Astrocyte (in vitro differentiated cells and primary cell): Measurements from ENCODE around the gene DNAJC11.

Source experiments
- CTCF ChIP-seq: IDR thresholded peaks from 2 replicates; pipeline ENCODE4 v1.5.1; 2011; ENCODE audit warnings: low read depth, mild to moderate bottlenecking, inconsistent platforms, low read length, moderate library complexity; ENCODE audit not compliant: insufficient read depth
- EZH2 ChIP-seq: IDR thresholded peaks from 2 replicates; pipeline ENCODE4 v1.6.1; 2012; ENCODE audit warnings: mild to moderate bottlenecking, low read length, inconsistent platforms; ENCODE audit not compliant: insufficient read depth

GRCh38 chr1:6596351-6596750 is 105.3 kb downstream of the DNAJC11 start:
- TF ChIP-seq EZH2 (no peak), CTCF (no peak)
